ENCODE data around the gene C16orf95. TPM values are rescaled to one million over a fixed set of nuclear protein-coding genes. Genes with fewer than 3 reads are reported as not detected.

C16orf95 gene
- total RNA-seq, 3 donors from 2014 or later = 2.0 to 3.8 TPM; not detected in 1

GRCh38 chr16:87295661-87296531 lies 21.3 kb downstream of the C16orf95 start:
- TF ChIP-seq CTCF (IDR thresholded peaks at IDR 0.05) (no peak), POLR2AphosphoS5 (IDR thresholded peaks at IDR 0.05) (no peak)

GRCh38 chr16:87295259-87295658 lies 21.9 kb downstream of the C16orf95 start:
- H3K4me3 ChIP-seq = no peak overlapping the region

More at GRCh38 chr16:87295661-87296531, 21.3 kb downstream of the C16orf95 start:
- Histone ChIP-seq H3K4me3 (no peak overlapping the region), H3K9me3 (no peaks in the 10 kb centered on the region), H3K27ac (no peak overlapping the region), H3K4me1 (no peaks in the 10 kb centered on the region), H3K36me3 (no peaks in the 10 kb centered on the region), H3K27me3 (no peaks in the 10 kb centered on the region)
- intact Hi-C loops (cut with DNase I; ENCODE audit: low total_unique reads) = no loop called here
- no peak for DNase-seq (ENCODE audit: low spot score in 2 of 2)

GRCh38 chr16:87293990-87294389 lies 23.2 kb downstream of the C16orf95 start:
- no peak overlapping the region for H3K27ac ChIP-seq
- H3K27me3 ChIP-seq = no peaks in the 10 kb centered on the region
- TF ChIP-seq POLR2AphosphoS5 (IDR thresholded peaks at IDR 0.05) (no peak), CTCF (IDR thresholded peaks at IDR 0.05) (no peak), POLR2A (IDR thresholded peaks at IDR 0.05) (no peak)
- H3K9me3 ChIP-seq = no peaks in the 10 kb centered on the region
- no peak overlapping the region for H3K4me3 ChIP-seq
- DNase-seq (ENCODE audit: low spot score in 2 of 2) = no peak
- no peaks in the 10 kb centered on the region for H3K4me1 ChIP-seq
- intact Hi-C loops (cut with DNase I; ENCODE audit: low total_unique reads) = no loop called here
- H3K36me3 ChIP-seq = no peaks in the 10 kb centered on the region

More at GRCh38 chr16:87295259-87295658, 21.9 kb downstream of the C16orf95 start:
- no peaks in the 10 kb centered on the region for H3K27me3 ChIP-seq
- TF ChIP-seq POLR2A (IDR thresholded peaks at IDR 0.05) = no peak
- no peak for TF ChIP-seq POLR2AphosphoS5 (IDR thresholded peaks at IDR 0.05)
- TF ChIP-seq CTCF (IDR thresholded peaks at IDR 0.05) = no peak
- intact Hi-C loops (cut with DNase I; ENCODE audit: low total_unique reads) = no loop called here
- no peaks in the 10 kb centered on the region for H3K36me3 ChIP-seq
- H3K9me3 ChIP-seq = no peaks in the 10 kb centered on the region
- H3K27ac ChIP-seq = no peak overlapping the region
- DNase-seq (ENCODE audit: low spot score in 2 of 2) = no peak
- H3K4me1 ChIP-seq = no peaks in the 10 kb centered on the region

- TF ChIP-seq CTCF (IDR thresholded peaks at IDR 0.05) (no peak), POLR2A (IDR thresholded peaks at IDR 0.05) (no peak)
- intact Hi-C loops (cut with DNase I; ENCODE audit: low total_unique reads) = no loop called here
- DNase-seq (ENCODE audit: low spot score in 2 of 2) = no peak
These were observed 25.2 kb downstream of the C16orf95 start for GRCh38 chr16:87291944-87292343.

GRCh38 chr16:87288753-87289362 lies 28.3 kb downstream of the C16orf95 start:
- no peak for TF ChIP-seq CTCF (IDR thresholded peaks at IDR 0.05)
- no peak for TF ChIP-seq POLR2A (IDR thresholded peaks at IDR 0.05)
- no peak for TF ChIP-seq POLR2AphosphoS5 (IDR thresholded peaks at IDR 0.05)
- Histone ChIP-seq H3K4me3 (no peak overlapping the region), H3K9me3 (no peaks in the 10 kb centered on the region), H3K36me3 (no peaks in the 10 kb centered on the region), H3K4me1 (no peaks in the 10 kb centered on the region), H3K27me3 (no peaks in the 10 kb centered on the region), H3K27ac (no peak overlapping the region)
- intact Hi-C loops (cut with DNase I; ENCODE audit: low total_unique reads) = no loop called here
- DNase-seq (ENCODE audit: low spot score in 2 of 2) = no peak

More at GRCh38 chr16:87291944-87292343, 25.2 kb downstream of the C16orf95 start:
- Histone ChIP-seq H3K36me3 (no peaks in the 10 kb centered on the region), H3K9me3 (no peaks in the 10 kb centered on the region), H3K27ac (no peak overlapping the region), H3K4me1 (no peaks in the 10 kb centered on the region), H3K27me3 (no peaks in the 10 kb centered on the region), H3K4me3 (no peak overlapping the region)
